Fibroblast of lung (primary cell): Measurements from ENCODE around the gene NUCB1.

Experiments used
- CTCF ChIP-seq, 2 donors: IDR thresholded peaks in 1 of 2; conservative IDR thresholded peaks in 1 of 2; 1 replicate in 1 of 2; 2 replicates in 1 of 2; pipeline ENCODE4 v1.5.1; 2011 to 2012; ENCODE audit warnings: low read length in 2 of 2, control low read depth in 1 of 2, inconsistent platforms in 1 of 2, low read depth in 1 of 2, mild to moderate bottlenecking in 1 of 2
- EZH2 ChIP-seq: IDR thresholded peaks from 2 replicates; pipeline ENCODE4 v1.5.1; 2012; ENCODE audit warnings: low read length, control low read depth, mild to moderate bottlenecking; ENCODE audit errors: missing control alignments

GRCh38 chr19:48866692-48867091 is 33.4 kb upstream of the NUCB1 start:
- TF ChIP-seq CTCF (conservative IDR thresholded peaks at IDR 0.05 in 1 of 2, IDR thresholded peaks at IDR 0.05 in 1 of 2; ENCODE audit: low read depth in 1 of 2, low read length in 2 of 2), result no peak
- TF ChIP-seq EZH2, result no peak
